Uterus (tissue), 4 donors: ENCODE measurements around the gene DDX47. TPM values are rescaled to one million over a fixed set of nuclear protein-coding genes. Genes with fewer than 3 reads are reported as not detected.
"Not testable (repeated sequence)": the region's sequence is repeated elsewhere in the genome, so short reads cannot be mapped to it uniquely, and the experiment has no call there.

Experiments used
- DNase-seq, 2 donors: peaks; one replicate each; pipeline ENCODE4 v3.0.0-alpha.2; 2019 to 2020
- H3K27ac ChIP-seq, 2 donors: fragments of 200-600 bp; sonication (generic); 1 replicate in 1 of 2; 2 replicates in 1 of 2; pipeline ENCODE4 v1.5.1; 2016 to 2018
- H3K27me3 ChIP-seq, 2 donors: fragments of 200-600 bp; sonication (generic); one replicate each; pipeline ENCODE4 v1.5.1; 2018 to 2019; ENCODE audit warnings: control low read depth in 1 of 2
- H3K36me3 ChIP-seq, 2 donors: fragments of 200-600 bp; sonication (generic); one replicate each; pipeline ENCODE4 v1.5.1; 2019; ENCODE audit warnings: control low read depth in 1 of 2
- H3K4me1 ChIP-seq, 2 donors: fragments of 200-600 bp; sonication (generic); one replicate each; pipeline ENCODE4 v1.5.1; 2018 to 2019; ENCODE audit warnings: control low read depth in 1 of 2
- H3K4me3 ChIP-seq, 2 donors: fragments of 200-600 bp; sonication (generic); 1 replicate in 1 of 2; 2 replicates in 1 of 2; pipeline ENCODE4 v1.5.1; 2018 to 2019; ENCODE audit warnings: mild to moderate bottlenecking in 1 of 2
- H3K9me3 ChIP-seq, 2 donors: fragments of 200-600 bp; sonication (generic); one replicate each; pipeline ENCODE4 v1.5.1; 2019; ENCODE audit warnings: control low read depth in 1 of 2
- POLR2A ChIP-seq, 2 donors: fragments of 450-650 bp; IDR thresholded peaks; one replicate each; pipeline ENCODE4 v1.6.1; 2016; ENCODE audit warnings: antibody characterized with exemption in 2 of 2, mild to moderate bottlenecking in 1 of 2, moderate library complexity in 1 of 2
- intact Hi-C: fragments of 100-400 bp; cut with DNase I; formaldehyde crosslinking; loops from one replicate; pipeline ENCODE4 v1.15.1; 2023; ENCODE audit warnings: low total_unique reads
- total RNA-seq, 4 donors: library from RNA; depleted of rRNA in 3 of 4; stranded (reverse); fragments of >200 nt in 3 of 4; gene quantifications; one replicate each; pipeline versions ENCODE4 v1.1.0 to v1.2.4, GENCODE V29; 2014 to 2023
- TF ChIP-seq, protein P1 (sequence below), 4 experiments: fragments of 200-600 bp in 2 of 4; fragments of 450-650 bp in 2 of 4; sonication (generic) in 2 of 4; IDR thresholded peaks; one replicate each; pipeline ENCODE4 v1.5.1; 2016 to 2019; ENCODE audit warnings: antibody characterized with exemption in 4 of 4, mild to moderate bottlenecking in 2 of 4, moderate library complexity in 1 of 4
- donor health status: DM: yes; HTN: yes; CAD: no.

The DDX47 gene
- total RNA-seq, 4 donors from 2014 or later: 42.1 to 105 (median 57.2) TPM

DNA sequence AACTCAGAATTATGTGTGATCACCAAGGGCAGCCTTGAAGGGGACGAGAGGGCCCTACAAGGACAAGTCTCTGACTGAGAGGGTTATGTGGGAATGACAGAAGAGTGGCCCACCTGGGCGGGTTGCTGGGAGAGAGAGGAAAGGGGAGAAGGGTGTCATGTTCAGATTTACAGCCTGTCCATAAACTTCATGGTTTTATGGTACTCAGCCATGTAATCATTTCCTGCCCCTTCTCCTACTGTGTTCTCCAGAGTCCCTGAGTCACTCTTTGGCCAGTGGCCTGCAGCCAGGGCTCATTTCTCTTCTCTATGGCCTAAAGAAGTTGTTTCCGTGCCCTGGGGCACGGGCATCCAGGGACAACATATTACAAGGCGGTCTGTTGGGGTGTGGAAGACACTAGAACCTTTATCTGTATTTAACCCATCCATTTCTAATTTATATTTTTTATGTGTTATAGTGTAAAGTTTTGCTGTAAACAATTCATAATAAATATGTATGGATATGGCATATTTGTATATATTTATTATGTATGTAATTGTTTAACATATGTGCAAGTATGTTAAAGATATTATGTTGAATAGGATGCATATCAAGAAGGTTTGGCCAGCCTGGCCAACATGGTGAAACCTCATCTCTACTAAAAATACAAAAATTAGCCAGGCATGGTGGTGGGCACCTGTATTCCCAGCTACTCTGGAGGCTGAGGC lies 26.9 kb downstream of the DDX47 start:
- Histone ChIP-seq H3K4me3 (no peak overlapping the region), H3K27me3 (no peaks in the 10 kb centered on the region), H3K4me1 (no peaks in the 10 kb centered on the region), H3K36me3 (no peaks in the 10 kb centered on the region), H3K27ac (no peak overlapping the region), H3K9me3 (no peaks in the 10 kb centered on the region)
- DNase-seq: no peak
- TF ChIP-seq POLR2A (IDR thresholded peaks at IDR 0.05): no peak
- TF ChIP-seq, protein P1, sequence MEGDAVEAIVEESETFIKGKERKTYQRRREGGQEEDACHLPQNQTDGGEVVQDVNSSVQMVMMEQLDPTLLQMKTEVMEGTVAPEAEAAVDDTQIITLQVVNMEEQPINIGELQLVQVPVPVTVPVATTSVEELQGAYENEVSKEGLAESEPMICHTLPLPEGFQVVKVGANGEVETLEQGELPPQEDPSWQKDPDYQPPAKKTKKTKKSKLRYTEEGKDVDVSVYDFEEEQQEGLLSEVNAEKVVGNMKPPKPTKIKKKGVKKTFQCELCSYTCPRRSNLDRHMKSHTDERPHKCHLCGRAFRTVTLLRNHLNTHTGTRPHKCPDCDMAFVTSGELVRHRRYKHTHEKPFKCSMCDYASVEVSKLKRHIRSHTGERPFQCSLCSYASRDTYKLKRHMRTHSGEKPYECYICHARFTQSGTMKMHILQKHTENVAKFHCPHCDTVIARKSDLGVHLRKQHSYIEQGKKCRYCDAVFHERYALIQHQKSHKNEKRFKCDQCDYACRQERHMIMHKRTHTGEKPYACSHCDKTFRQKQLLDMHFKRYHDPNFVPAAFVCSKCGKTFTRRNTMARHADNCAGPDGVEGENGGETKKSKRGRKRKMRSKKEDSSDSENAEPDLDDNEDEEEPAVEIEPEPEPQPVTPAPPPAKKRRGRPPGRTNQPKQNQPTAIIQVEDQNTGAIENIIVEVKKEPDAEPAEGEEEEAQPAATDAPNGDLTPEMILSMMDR (IDR thresholded peaks at IDR 0.05): no peak
- intact Hi-C loops: no loop called here

DNA sequence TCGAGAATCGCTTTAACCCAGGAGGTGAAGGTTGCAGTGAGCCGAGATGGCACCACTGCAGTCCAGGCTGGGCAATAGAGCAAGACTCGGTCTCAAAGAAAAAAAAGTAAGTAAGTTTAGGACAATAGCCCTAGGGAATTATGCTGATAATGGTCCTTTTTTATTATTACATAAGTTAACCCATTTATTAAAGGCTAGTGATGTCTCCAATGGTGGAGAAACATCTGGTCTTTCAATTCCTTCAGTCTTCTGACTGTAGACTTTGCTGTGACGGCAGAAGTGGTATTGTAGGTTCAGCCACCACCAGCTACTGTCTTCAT lies 27.4 kb downstream of the DDX47 start:
- Histone ChIP-seq H3K27ac (no peak overlapping the region), H3K27me3 (no peaks in the 10 kb centered on the region), H3K4me3 (no peak overlapping the region), H3K36me3 (no peaks in the 10 kb centered on the region), H3K4me1 (no peaks in the 10 kb centered on the region), H3K9me3 (no peaks in the 10 kb centered on the region)
- TF ChIP-seq POLR2A (IDR thresholded peaks at IDR 0.05): no peak
- TF ChIP-seq, protein P1 (IDR thresholded peaks at IDR 0.05): no peak
- no peak for DNase-seq
- intact Hi-C loops: no loop called here

GRCh38 chr12:12841428-12841827 lies 28.3 kb downstream of the DDX47 start:
- DNase-seq, H3K27me3 ChIP-seq, intact Hi-C loops, H3K36me3 ChIP-seq, H3K9me3 ChIP-seq, H3K4me1 ChIP-seq, H3K27ac ChIP-seq, H3K4me3 ChIP-seq: not testable (repeated sequence)

DNA sequence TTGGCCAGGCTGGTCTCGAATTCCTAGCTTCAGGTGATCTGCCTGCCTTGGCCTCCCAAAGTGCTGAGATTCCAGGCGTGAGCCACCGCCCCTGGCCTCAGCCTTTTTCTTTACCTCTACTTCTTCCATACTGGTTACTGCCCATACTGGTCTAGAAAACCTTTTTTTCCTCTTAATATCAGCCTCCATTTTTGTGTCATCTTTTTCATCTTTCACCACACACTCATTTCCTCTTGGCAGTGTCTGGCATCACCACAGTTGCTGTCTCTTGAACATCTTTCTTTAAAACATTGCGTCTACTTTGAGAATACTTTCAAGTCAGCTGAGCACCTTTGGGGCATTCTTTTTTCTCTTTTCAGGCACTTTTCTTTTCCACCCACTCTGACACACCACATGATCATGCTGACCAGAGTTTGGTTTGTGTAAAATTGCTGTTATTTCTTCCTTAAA lies 32.7 kb downstream of the DDX47 start:
- TF ChIP-seq, protein P1 (IDR thresholded peaks at IDR 0.05): no peak
- no peak for TF ChIP-seq POLR2A (IDR thresholded peaks at IDR 0.05)

DNA sequence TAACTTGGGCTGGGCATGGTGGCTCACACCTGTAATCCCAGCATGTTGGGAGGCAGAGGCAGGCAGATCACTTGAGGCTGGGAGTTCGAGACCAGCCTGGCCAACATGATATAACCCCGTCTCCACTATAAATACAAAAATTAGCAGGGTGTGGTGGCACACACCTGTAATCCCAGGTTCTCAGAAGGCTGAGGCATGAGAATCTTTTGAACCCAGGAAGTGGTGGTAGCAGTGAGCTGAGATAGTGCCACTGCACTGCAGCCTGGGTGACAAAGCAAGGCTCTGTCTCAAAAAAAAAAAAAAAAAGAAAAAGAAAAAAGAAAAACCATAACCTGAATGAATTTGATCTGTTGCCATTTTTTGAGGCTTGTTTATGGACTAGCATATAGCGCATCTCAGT lies 33.6 kb downstream of the DDX47 start:
- H3K4me1 ChIP-seq: not testable (repeated sequence)

More for the DNA sequence above, 32.7 kb downstream of the DDX47 start:
- H3K27me3 ChIP-seq: no peaks in the 10 kb centered on the region
- DNase-seq: no peak
- intact Hi-C loops: no loop called here
- no peak overlapping the region for H3K4me3 ChIP-seq
- H3K36me3 ChIP-seq: no peaks in the 10 kb centered on the region
- no peaks in the 10 kb centered on the region for H3K9me3 ChIP-seq
- no peaks in the 10 kb centered on the region for H3K4me1 ChIP-seq
- H3K27ac ChIP-seq: no peak overlapping the region

GRCh38 chr12:12853435-12853834 lies 40.3 kb downstream of the DDX47 start:
- intact Hi-C loops: no loop called here
- Histone ChIP-seq H3K4me1 (no peaks in the 10 kb centered on the region), H3K27ac (no peak overlapping the region)

More for the DNA sequence above, 33.6 kb downstream of the DDX47 start:
- intact Hi-C loops, H3K9me3 ChIP-seq, H3K4me3 ChIP-seq, H3K27ac ChIP-seq, DNase-seq, H3K36me3 ChIP-seq, H3K27me3 ChIP-seq: not testable (repeated sequence)

More at GRCh38 chr12:12853435-12853834, 40.3 kb downstream of the DDX47 start:
- H3K4me3 ChIP-seq: no peak overlapping the region
- no peak for DNase-seq
- no peaks in the 10 kb centered on the region for H3K9me3 ChIP-seq
- no peaks in the 10 kb centered on the region for H3K36me3 ChIP-seq
- H3K27me3 ChIP-seq: no peaks in the 10 kb centered on the region
- TF ChIP-seq, protein P1 (IDR thresholded peaks at IDR 0.05): no peak
- no peak for TF ChIP-seq POLR2A (IDR thresholded peaks at IDR 0.05)
